ENCODE measurements around the gene CSF3.

DNA sequence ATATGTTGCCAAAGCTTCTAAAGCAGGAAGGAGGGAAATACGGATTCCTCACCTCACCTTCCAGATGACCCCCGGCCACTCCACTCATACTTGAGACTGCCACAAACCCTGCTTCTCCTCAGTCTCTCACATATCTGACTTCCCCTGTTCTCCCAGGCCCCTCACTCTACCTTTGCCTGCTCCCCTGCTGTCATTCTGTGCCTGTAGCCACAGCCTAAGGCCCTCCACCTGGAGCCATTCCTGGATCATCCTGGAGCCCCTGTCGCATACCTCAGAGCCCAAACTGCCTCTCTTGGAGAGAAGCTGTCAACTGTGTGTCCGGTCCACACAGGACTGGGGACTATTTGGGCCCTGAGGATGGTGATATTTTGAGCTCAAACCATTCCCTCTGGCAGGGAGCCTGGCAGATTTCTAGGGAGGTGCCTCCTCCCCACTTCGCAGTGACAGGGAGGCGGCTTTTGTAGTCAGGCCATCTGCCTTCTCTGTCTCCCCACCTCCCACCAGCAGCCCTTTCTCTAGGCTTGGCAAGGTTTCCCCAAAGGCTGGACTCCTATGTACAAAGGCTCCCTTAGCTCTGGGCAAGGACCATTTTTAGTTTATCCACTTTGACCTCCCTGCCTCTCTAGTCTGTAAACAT, 41.3 kb downstream of the CSF3 start:
- TF ChIP-seq, protein P1, sequence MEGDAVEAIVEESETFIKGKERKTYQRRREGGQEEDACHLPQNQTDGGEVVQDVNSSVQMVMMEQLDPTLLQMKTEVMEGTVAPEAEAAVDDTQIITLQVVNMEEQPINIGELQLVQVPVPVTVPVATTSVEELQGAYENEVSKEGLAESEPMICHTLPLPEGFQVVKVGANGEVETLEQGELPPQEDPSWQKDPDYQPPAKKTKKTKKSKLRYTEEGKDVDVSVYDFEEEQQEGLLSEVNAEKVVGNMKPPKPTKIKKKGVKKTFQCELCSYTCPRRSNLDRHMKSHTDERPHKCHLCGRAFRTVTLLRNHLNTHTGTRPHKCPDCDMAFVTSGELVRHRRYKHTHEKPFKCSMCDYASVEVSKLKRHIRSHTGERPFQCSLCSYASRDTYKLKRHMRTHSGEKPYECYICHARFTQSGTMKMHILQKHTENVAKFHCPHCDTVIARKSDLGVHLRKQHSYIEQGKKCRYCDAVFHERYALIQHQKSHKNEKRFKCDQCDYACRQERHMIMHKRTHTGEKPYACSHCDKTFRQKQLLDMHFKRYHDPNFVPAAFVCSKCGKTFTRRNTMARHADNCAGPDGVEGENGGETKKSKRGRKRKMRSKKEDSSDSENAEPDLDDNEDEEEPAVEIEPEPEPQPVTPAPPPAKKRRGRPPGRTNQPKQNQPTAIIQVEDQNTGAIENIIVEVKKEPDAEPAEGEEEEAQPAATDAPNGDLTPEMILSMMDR (IDR thresholded peaks at IDR 0.05; ENCODE audit: low read length): no peak
- no peak for TF ChIP-seq EZH2 (IDR thresholded peaks at IDR 0.05; ENCODE audit: borderline replicate concordance, low read length)

All from OCI-LY1 (cell line).